HG03460 (cell line): Measurements from ENCODE around the gene PDGFRA.
A peak's percentile ranks its signal among the peaks of the same experiment; 100 is the strongest.

Source experiments
- ATAC-seq: cut with Tn5 transposase; IDR thresholded peaks from one replicate; pipeline ENCODE4 v1.9.1; 2021; ENCODE audit not compliant: unreplicated experiment

PDGFRA gene

DNA sequence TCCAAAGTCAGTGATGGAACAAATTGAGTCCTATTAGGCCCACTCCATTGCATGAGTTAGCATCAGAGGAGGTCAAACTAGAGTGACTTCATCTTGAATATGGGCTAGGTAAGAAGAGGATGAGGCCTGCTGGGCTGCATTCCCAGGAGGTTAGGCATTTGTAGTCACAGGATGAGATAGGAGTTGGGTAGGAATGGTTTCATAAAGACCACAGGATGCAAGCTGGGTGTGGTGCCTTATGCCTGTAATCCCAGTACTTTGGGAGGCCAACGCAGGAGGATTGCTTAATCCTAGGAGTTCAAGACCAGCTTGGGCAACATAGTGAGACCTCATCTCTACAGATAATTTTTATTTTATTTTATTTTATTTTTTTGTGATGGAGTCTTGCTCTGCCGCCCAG, 26.8 kb downstream of the PDGFRA start:
- no peak for ATAC-seq

- ATAC-seq, result no peak
Observed at GRCh38 chr4:54256491-54257486, 27.7 kb downstream of the PDGFRA start.

DNA sequence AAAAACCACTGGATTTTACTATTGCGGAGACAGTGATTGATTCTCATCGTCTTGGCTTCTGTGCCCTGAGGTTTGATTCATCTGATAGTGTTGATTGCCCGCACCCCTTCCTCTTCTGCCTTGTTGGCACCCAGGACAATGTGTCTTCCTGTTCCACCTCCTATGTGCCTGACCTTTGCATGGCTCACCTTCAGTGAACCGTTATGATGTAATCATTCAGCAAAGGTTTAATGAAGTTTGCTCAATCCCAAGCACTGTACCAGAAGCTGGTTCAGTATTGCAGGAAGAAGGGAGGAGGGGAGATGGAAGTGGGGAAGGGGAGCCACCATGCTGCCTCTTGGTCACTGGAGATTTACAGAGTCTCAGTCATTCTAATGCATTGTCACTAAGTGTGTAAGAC, 36.3 kb downstream of the PDGFRA start:
- no peak for ATAC-seq

GRCh38 chr4:54268151-54268550, 39.1 kb downstream of the PDGFRA start:
- ATAC-seq, result no peak

- no peak for ATAC-seq
Observed at GRCh38 chr4:54271464-54271863, 42.4 kb downstream of the PDGFRA start.

DNA sequence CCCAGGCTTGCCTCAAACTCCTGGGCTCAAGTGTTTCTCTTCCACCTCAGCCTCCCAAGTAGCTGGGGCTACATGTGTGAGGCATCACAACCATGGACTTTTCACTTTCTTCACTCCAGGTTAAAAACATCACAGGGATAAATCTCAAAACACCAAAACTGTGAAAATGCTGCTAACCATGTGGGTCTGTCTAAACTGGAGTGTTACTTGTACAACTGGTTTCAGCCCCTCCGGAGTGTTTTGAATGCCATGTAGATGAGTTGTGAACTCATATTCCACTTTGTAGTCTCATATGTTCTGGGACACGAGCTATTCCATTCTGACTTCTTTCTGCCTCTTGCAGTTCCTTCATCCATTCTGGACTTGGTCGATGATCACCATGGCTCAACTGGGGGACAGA, 43.0 kb downstream of the PDGFRA start:
- ATAC-seq, result no peak

DNA sequence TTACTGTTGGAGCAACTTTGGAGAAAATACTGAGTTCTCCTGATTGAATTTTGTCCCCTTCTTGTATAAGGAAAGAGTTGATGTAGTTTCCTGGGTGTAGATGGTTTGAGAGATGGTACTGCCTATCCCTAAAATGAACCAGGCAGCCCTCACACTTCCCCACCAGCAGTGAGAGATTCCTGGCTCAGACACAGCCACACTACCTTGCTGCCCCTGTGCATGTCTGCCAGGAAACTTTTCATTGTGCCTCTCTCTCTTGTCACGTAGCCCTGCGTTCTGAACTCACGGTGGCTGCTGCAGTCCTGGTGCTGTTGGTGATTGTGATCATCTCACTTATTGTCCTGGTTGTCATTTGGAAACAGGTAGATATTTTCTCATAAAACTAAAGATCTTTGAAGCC, 45.2 kb downstream of the PDGFRA start:
- no peak for ATAC-seq

DNA sequence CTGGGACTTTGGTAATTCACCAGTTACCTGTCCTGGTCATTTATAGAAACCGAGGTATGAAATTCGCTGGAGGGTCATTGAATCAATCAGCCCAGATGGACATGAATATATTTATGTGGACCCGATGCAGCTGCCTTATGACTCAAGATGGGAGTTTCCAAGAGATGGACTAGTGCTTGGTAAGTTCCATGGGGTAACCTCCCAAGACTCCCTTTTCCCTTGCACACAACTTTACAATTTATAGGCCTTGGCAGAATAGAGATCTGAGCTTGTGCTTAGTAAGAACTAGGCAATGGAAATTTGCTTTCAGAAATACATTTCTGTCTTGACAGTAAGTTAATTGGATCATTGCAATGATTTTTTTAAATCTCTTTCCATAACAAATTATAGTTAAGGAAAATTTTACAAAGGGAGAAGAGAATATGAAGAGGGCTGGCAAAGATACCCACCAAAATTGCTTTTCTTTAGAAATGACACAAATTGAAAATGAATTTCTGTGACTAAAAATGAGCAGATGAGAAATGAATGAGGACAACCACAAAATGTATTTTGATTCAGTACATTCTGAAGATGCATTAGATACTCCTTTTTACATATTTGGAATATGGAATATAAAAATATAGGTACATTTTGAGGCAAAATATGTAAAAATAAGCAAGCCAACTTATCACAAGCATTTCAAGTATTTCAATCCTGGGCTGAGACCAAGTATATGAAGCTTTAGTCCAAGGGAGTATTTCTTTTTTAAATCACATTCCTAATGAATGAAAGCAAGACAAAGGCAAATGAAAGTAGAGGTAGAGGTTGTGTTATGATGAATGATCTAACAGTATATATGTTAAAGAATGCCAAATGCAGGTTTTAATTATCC, 45.9 kb downstream of the PDGFRA start:
- no peak for ATAC-seq

DNA sequence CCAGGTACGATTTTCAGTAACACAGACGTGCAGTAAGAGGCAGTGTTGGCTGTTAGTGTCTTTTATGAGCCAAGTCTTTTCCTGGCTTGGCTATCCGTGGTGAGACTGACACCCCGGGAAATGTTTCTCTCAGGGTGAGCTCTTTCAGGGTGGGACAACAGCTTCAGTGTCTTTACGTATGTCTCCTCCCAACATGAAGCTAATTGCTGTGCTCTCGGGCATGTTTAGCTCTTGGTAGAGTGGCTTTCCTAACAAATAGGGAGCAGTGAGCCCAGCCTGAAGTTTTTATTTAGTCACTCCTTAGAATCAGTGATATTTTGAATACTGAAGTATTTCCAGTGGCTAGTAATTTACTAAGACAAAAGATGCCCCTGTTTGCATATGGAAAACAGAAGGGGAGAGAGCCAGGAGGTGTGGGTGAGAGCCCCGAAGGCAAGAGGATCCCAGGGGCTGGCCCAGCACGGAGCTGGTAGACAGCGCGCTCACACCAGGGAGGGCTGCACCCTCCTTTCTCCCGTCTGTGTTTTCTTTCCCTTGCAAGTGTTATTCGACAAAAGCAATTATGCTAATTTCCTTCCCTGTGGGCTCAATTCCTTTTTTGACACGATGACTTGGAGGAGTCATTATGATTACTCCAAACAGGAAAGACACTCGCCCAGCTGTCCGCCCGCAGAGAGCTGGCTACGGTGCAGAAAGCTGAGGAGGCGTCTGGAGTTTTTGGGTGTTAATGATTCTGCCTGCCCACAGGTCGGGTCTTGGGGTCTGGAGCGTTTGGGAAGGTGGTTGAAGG, 47.7 kb downstream of the PDGFRA start:
- ATAC-seq, result no peak

DNA sequence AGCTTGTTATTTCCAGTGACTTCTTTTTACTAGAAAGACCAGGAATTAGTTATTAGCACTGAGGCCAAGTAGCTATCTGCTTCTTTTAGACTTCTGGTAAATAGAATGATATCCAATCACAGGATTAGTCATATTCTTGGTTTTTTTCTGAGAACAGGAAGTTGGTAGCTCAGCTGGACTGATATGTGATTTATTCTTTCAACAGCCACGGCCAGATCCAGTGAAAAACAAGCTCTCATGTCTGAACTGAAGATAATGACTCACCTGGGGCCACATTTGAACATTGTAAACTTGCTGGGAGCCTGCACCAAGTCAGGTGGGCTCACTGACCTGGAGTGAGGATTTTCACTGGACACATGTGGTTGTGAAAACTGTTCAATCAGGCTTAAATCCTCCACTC, 48.6 kb downstream of the PDGFRA start:
- peak; percentile 84 for ATAC-seq

- no peak for ATAC-seq
Observed at GRCh38 chr4:54278216-54278615, 49.1 kb downstream of the PDGFRA start.

- ATAC-seq, result no peak
Observed at GRCh38 chr4:54281054-54281766, 52.1 kb downstream of the PDGFRA start.

DNA sequence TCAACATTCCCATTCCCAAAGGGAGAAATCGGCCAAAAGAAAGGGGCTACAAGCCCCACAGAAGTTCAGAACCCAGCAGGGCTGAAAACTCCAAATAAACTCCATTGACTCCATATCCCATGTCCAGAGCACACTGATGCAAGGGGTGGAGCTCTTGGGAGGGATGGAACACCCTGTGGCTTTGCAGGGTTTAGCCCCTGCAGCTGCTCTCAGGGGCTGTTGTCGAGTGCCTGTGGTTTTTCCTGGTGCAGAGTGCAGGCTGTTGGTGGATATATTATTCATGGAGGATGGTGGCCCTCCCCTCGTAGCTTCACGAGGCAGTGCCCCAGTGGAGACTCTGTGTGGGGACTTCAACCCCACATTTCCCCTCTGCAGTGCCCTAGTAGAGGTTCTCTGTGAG, 53.7 kb downstream of the PDGFRA start:
- no peak for ATAC-seq

DNA sequence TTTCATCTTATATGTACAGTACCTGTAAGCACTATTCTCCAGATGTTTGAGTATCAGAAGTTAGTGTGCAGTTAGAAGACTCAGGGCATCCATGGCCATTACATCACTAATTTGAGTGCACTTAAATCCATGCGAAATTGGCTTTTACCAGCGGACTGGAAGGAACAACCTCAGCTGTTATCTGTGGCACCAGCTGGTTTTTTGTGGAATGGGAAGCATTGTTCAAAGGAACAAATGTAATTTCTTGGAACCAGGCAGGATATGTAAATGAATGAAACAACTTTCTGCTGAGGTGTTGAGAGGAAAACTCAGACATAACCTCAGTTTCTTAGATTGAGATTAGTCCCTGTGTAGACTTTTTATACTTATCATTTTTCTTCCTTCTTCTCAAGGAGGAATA, 60.2 kb downstream of the PDGFRA start:
- ATAC-seq, result no peak

- no peak for ATAC-seq
Observed at GRCh38 chr4:54290980-54291379, 61.9 kb downstream of the PDGFRA start.

- no peak for ATAC-seq
Observed at GRCh38 chr4:54296548-54297203, 67.6 kb downstream of the PDGFRA start.

- no peak for ATAC-seq
Observed at GRCh38 chr4:54308110-54308509, 79.0 kb downstream of the PDGFRA start.

GRCh38 chr4:54315561-54316538, 86.8 kb downstream of the PDGFRA start:
- peak; percentile 98 for ATAC-seq

GRCh38 chr4:54317690-54318089, 88.6 kb downstream of the PDGFRA start:
- ATAC-seq, result no peak
